ENCODE results near the gene SERPINB2.

GRCh38 chr18:63917817-63918216 is 30.3 kb downstream of the SERPINB2 start:
- TF ChIP-seq SUZ12 (IDR thresholded peaks at IDR 0.05; ENCODE audit: extremely low read depth, insufficient read depth, insufficient read length) = no peak
- no peak for TF ChIP-seq ZNF274 (IDR thresholded peaks at IDR 0.05; ENCODE audit: low read depth, low read length)
